Spinal cord (tissue), 10 donors: ENCODE results near the gene ZFYVE27. TPM values are rescaled to one million over a fixed set of nuclear protein-coding genes. Genes with fewer than 3 reads are reported as not detected.

Source experiments
- DNase-seq, 6 donors: peaks; one replicate each; pipeline versions ENCODE4 v3.0.0 to v3.0.0-alpha.2; 2013 to 2015; ENCODE audit warnings: low spot score in 6 of 6, low read depth in 4 of 6
- H3K27ac ChIP-seq: one replicate; pipeline ENCODE4 v1.5.1; 2013; ENCODE audit warnings: low read depth, low read length, control low read depth
- H3K27me3 ChIP-seq: one replicate; pipeline ENCODE4 v1.6.1; 2013; ENCODE audit warnings: low read length; ENCODE audit not compliant: control insufficient read depth, insufficient read depth
- H3K36me3 ChIP-seq: one replicate; pipeline ENCODE4 v1.6.1; 2013; ENCODE audit warnings: low read length; ENCODE audit not compliant: control insufficient read depth, insufficient read depth
- H3K4me1 ChIP-seq: one replicate; pipeline ENCODE4 v1.6.1; 2013; ENCODE audit warnings: low read length; ENCODE audit not compliant: control insufficient read depth, insufficient read depth
- H3K4me3 ChIP-seq: one replicate; pipeline ENCODE4 v1.5.1; 2013; ENCODE audit warnings: low read depth, low read length, control low read depth
- H3K9me3 ChIP-seq: one replicate; pipeline ENCODE4 v1.6.1; 2013; ENCODE audit warnings: low read length; ENCODE audit not compliant: control insufficient read depth, insufficient read depth
- WGBS: methylation state at CpG from one replicate; pipeline ENCODE4 v1.1.5; 2013; ENCODE audit warnings: missing lambda C conversion rate; ENCODE audit not compliant: insufficient coverage; 5-methylcytosine and 5-hydroxymethylcytosine counted together
- polyA plus RNA-seq, 2 donors: library from polyadenylated mRNA; unstranded; fragments of 120-200 nt; gene quantifications; one replicate each; pipeline ENCODE4 v1.2.1, GENCODE V29; 2013; ENCODE audit not compliant: insufficient read length in 2 of 2
- total RNA-seq, 2 donors: library from RNA; depleted of rRNA in 1 of 2; stranded (reverse); fragments of 120-200 nt in 1 of 2; fragments of >200 nt in 1 of 2; gene quantifications; one replicate each; pipeline versions ENCODE4 v1.2.3 to v1.2.4, GENCODE V29; 2013 to 2014
- donor health status: healthy.

The ZFYVE27 gene
- total and polyA plus RNA-seq, 4 donors, result 28.9 to 56.0 (median 38.1) TPM

- Histone ChIP-seq H3K9me3 (peaks cover 6% of the 10 kb centered on the region), H3K27ac (no peak overlapping the region), H3K27me3 (no peaks in the 10 kb centered on the region), H3K36me3 (no peaks in the 10 kb centered on the region), H3K4me3 (no peak overlapping the region), H3K4me1 (peaks cover 11% of the 10 kb centered on the region)
- no peak for DNase-seq
- 72% methylated on average over 4 of the region's 5 CpGs for WGBS
Measured at GRCh38 chr10:97801422-97801821, 64.5 kb downstream of the ZFYVE27 start.

GRCh38 chr10:97805096-97805884 lies 68.4 kb downstream of the ZFYVE27 start:
- no peak overlapping the region for H3K4me3 ChIP-seq
- no peaks in the 10 kb centered on the region for H3K9me3 ChIP-seq
- H3K4me1 ChIP-seq, result peaks cover 11% of the 10 kb centered on the region
- no peaks in the 10 kb centered on the region for H3K36me3 ChIP-seq
- H3K27me3 ChIP-seq, result no peaks in the 10 kb centered on the region
- WGBS, result 48% methylated on average over 3 of the region's 12 CpGs
- no peak overlapping the region for H3K27ac ChIP-seq
- DNase-seq, result peak in 2 of 6 donors; percentile 44 to 53

GRCh38 chr10:97805949-97806348 lies 69.0 kb downstream of the ZFYVE27 start:
- Histone ChIP-seq H3K9me3 (no peaks in the 10 kb centered on the region), H3K27me3 (no peaks in the 10 kb centered on the region), H3K27ac (no peak overlapping the region), H3K4me3 (no peak overlapping the region), H3K4me1 (peaks cover 11% of the 10 kb centered on the region), H3K36me3 (no peaks in the 10 kb centered on the region)
- DNase-seq, result peak in 1 of 6 donors; percentile 19
- WGBS, result 58% methylated on average over 3 of the region's 6 CpGs

GRCh38 chr10:97810446-97810845 lies 73.5 kb downstream of the ZFYVE27 start:
- no peaks in the 10 kb centered on the region for H3K9me3 ChIP-seq
- DNase-seq, result no peak
- no peak overlapping the region for H3K4me3 ChIP-seq
- no peaks in the 10 kb centered on the region for H3K36me3 ChIP-seq
- H3K27me3 ChIP-seq, result no peaks in the 10 kb centered on the region
- 93% methylated on average over 4 of the region's 7 CpGs for WGBS
- H3K4me1 ChIP-seq, result peaks cover 6% of the 10 kb centered on the region
- H3K27ac ChIP-seq, result no peak overlapping the region

Other genes with a start within 250 kb of the ZFYVE27 start
- 10 to 100 TPM; 63.6 to 68.9 TPM for gene MMS19, start 238.7 kb upstream of the ZFYVE27 start, total RNA-seq
- gene MMS19, start 238.7 kb upstream of the ZFYVE27 start, polyA plus RNA-seq, result 10 to 100 TPM; 68.9 to 84.3 TPM
- 10 to 100 TPM in 1 of 2 donors, 1 to 10 TPM in 1; 4.6 to 11.3 TPM for gene UBTD1, start 238.2 kb upstream of the ZFYVE27 start, total RNA-seq
- gene UBTD1, start 238.2 kb upstream of the ZFYVE27 start, polyA plus RNA-seq, result 10 to 100 TPM; 15.3 to 16.4 TPM
- under 1 TPM; 0.44 to 0.89 TPM for gene ANKRD2, start 164.3 kb upstream of the ZFYVE27 start, total RNA-seq
- 1 to 10 TPM in 1 of 2 donors, under 1 TPM in 1; 0.71 to 1.4 TPM for gene ANKRD2, start 164.3 kb upstream of the ZFYVE27 start, polyA plus RNA-seq
- gene HOGA1, start 152.7 kb upstream of the ZFYVE27 start, total RNA-seq, result 1 to 10 TPM; 3.1 to 4.0 TPM
- 1 to 10 TPM; 2.6 to 4.0 TPM for gene HOGA1, start 152.7 kb upstream of the ZFYVE27 start, polyA plus RNA-seq
- under 1 TPM in 1 of 2 donors, not detected in 1; 0.50 TPM for gene C10orf62, start 147.4 kb upstream of the ZFYVE27 start, total RNA-seq
- under 1 TPM in 1 of 2 donors, not detected in 1; 0.26 TPM for gene C10orf62, start 147.4 kb upstream of the ZFYVE27 start, polyA plus RNA-seq
- gene MORN4, start 103.6 kb upstream of the ZFYVE27 start, total RNA-seq, result 10 to 100 TPM; 19.2 to 27.8 TPM
- 10 to 100 TPM; 44.0 to 45.7 TPM for gene MORN4, start 103.6 kb upstream of the ZFYVE27 start, polyA plus RNA-seq
- 10 to 100 TPM; 17.1 to 17.7 TPM for gene PI4K2A, start 96.5 kb upstream of the ZFYVE27 start, total RNA-seq
- 10 to 100 TPM; 20.4 to 21.2 TPM for gene PI4K2A, start 96.5 kb upstream of the ZFYVE27 start, polyA plus RNA-seq
- 10 to 100 TPM; 11.6 to 18.7 TPM for gene AVPI1, start 49.9 kb upstream of the ZFYVE27 start, total RNA-seq
- 10 to 100 TPM in 1 of 2 donors, 1 to 10 TPM in 1; 8.2 to 15.2 TPM for gene AVPI1, start 49.9 kb upstream of the ZFYVE27 start, polyA plus RNA-seq
- gene MARVELD1, start 23.4 kb upstream of the ZFYVE27 start, total RNA-seq, result 10 to 100 TPM; 11.7 to 31.5 TPM
- 10 to 100 TPM; 14.3 to 25.6 TPM for gene MARVELD1, start 23.4 kb upstream of the ZFYVE27 start, polyA plus RNA-seq
- gene SFRP5, start 34.9 kb downstream of the ZFYVE27 start, total RNA-seq, result 1 to 10 TPM; 6.7 to 9.6 TPM
- gene SFRP5, start 34.9 kb downstream of the ZFYVE27 start, polyA plus RNA-seq, result 1 to 10 TPM; 4.1 to 4.3 TPM
- 10 to 100 TPM in 1 of 2 donors, 1 to 10 TPM in 1; 5.8 to 10.8 TPM for gene GOLGA7B, start 112.7 kb downstream of the ZFYVE27 start, total RNA-seq
- 10 to 100 TPM; 40.0 to 42.7 TPM for gene GOLGA7B, start 112.7 kb downstream of the ZFYVE27 start, polyA plus RNA-seq